Fibroblast of skin of abdomen (primary cell): ENCODE results near the gene ARHGAP11A.

Experiments used
- DNase-seq: peaks from one replicate; pipeline ENCODE4 v3.0.0-alpha.2; 2013

The ARHGAP11A gene

GRCh38 chr15:32656091-32656490 lies 40.8 kb downstream of the ARHGAP11A start:
- DNase-seq = no peak

GRCh38 chr15:32656496-32656895 lies 41.2 kb downstream of the ARHGAP11A start:
- no peak for DNase-seq

- DNase-seq = no peak
Measured at GRCh38 chr15:32657198-32657883, 42.0 kb downstream of the ARHGAP11A start.

GRCh38 chr15:32657941-32658340 lies 42.6 kb downstream of the ARHGAP11A start:
- no peak for DNase-seq

GRCh38 chr15:32659340-32660155 lies 44.2 kb downstream of the ARHGAP11A start:
- DNase-seq = peak; percentile 68

GRCh38 chr15:32663671-32664070 lies 48.4 kb downstream of the ARHGAP11A start:
- no peak for DNase-seq

GRCh38 chr15:32664796-32665195 lies 49.5 kb downstream of the ARHGAP11A start:
- peak; percentile 70 for DNase-seq

- no peak for DNase-seq
Measured at GRCh38 chr15:32667321-32667720, 52.0 kb downstream of the ARHGAP11A start.

GRCh38 chr15:32668942-32669341 lies 53.6 kb downstream of the ARHGAP11A start:
- DNase-seq = no peak

GRCh38 chr15:32669896-32670611 lies 54.8 kb downstream of the ARHGAP11A start:
- DNase-seq = peak; percentile 83

- DNase-seq = no peak
Measured at GRCh38 chr15:32670623-32671022, 55.3 kb downstream of the ARHGAP11A start.

GRCh38 chr15:32671339-32672325 lies 56.3 kb downstream of the ARHGAP11A start:
- DNase-seq = peak; percentile 90

GRCh38 chr15:32674681-32675080 lies 59.4 kb downstream of the ARHGAP11A start:
- DNase-seq = no peak

- DNase-seq = no peak
Measured at GRCh38 chr15:32675466-32675865, 60.2 kb downstream of the ARHGAP11A start.

- no peak for DNase-seq
Measured at GRCh38 chr15:32676169-32676568, 60.9 kb downstream of the ARHGAP11A start.

- no peak for DNase-seq
Measured at GRCh38 chr15:32677238-32677750, 62.0 kb downstream of the ARHGAP11A start.

GRCh38 chr15:32679298-32679690 lies 64.0 kb downstream of the ARHGAP11A start:
- DNase-seq = no peak

GRCh38 chr15:32682569-32682968 lies 67.3 kb downstream of the ARHGAP11A start:
- peak; percentile 95 for DNase-seq

GRCh38 chr15:32682977-32683630 lies 67.8 kb downstream of the ARHGAP11A start:
- DNase-seq = no peak

- peak; percentile 96 for DNase-seq
Measured at GRCh38 chr15:32683906-32684584, 68.7 kb downstream of the ARHGAP11A start.

GRCh38 chr15:32685576-32685975 lies 70.3 kb downstream of the ARHGAP11A start:
- peak; percentile 83 for DNase-seq
